Measurements from ENCODE around the gene RAPGEF1. TPM values are rescaled to one million over a fixed set of nuclear protein-coding genes. Genes with fewer than 3 reads are reported as not detected.

RAPGEF1 gene
- total and polyA plus RNA-seq, 9 of the 15 experiments (the other 6 are each of a cell fraction or from before 2014, with no cell fraction given) = 0.06 to 44.1 (median 19.9) TPM

DNA sequence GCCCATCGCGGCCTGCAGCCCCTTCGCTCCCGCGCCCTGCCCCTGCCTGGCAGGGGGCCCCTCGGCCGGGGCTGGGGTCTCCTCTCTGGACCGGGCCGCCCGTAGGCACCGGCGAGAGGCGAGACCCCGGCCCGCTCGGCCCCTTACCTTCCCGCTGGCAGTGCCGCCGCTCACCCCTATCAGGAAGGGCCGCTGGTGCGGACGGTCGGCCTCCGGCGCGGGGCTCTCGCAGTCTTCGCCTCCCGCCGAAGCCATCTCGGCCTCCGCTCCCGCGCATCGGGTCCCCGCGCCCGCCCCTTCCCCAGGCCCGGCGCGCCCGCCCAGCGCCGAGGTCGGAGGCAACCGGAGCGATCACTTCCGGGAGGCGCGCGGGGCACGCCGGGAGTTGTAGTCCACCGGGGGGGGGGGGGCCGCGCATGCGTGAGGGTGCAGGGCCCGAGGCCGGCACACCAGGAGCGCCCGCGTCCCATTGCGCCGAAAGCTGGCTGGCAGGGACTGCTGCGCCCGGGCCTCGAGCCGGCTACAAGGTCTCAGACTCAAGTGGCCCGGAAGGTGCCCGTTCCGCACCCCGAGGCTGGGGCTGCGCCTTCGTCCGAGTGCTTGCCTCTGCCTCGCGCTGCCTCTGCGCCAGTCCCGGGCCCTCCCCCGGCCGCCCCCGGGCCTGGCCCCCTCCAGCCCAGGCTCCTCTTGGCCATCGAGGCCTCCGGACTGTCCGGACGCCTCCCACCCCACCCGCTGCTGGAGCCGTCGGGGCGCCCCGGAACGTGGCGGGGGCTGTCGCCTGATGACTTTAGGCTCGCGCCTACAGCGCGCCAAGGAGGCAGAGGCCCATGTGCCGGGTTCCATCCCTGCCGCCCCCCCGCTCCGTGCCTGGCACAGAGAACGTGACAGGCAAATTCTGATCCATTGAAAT is 208.7 kb downstream of the RAPGEF1 start, which contains the start of gene UCK1 (continued):
- TF ChIP-seq, protein P1, sequence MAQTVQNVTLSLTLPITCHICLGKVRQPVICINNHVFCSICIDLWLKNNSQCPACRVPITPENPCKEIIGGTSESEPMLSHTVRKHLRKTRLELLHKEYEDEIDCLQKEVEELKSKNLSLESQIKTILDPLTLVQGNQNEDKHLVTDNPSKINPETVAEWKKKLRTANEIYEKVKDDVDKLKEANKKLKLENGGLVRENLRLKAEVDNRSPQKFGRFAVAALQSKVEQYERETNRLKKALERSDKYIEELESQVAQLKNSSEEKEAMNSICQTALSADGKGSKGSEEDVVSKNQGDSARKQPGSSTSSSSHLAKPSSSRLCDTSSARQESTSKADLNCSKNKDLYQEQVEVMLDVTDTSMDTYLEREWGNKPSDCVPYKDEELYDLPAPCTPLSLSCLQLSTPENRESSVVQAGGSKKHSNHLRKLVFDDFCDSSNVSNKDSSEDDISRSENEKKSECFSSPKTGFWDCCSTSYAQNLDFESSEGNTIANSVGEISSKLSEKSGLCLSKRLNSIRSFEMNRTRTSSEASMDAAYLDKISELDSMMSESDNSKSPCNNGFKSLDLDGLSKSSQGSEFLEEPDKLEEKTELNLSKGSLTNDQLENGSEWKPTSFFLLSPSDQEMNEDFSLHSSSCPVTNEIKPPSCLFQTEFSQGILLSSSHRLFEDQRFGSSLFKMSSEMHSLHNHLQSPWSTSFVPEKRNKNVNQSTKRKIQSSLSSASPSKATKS (CRISPR knock-in tag; IDR thresholded peaks at IDR 0.05) = no peak
- TF ChIP-seq PYGO2 (tag; IDR thresholded peaks at IDR 0.05) (no peak), HNRNPH1 (optimal IDR thresholded peaks at IDR 0.05; ENCODE audit: low read depth, low read length) (no peak), GMEB1 (CRISPR knock-in tag; IDR thresholded peaks at IDR 0.05) (peak; percentile 80), NR2C2 (CRISPR knock-in tag; IDR thresholded peaks at IDR 0.05) (peak; percentile 98), NR2C2 (tag; IDR thresholded peaks at IDR 0.05) (peak; percentile 100), HLTF (IDR thresholded peaks at IDR 0.05) (no peak), SMAD3 (CRISPR knock-in tag; conservative IDR thresholded peaks at IDR 0.05) (no peak), ZNF766 (CRISPR knock-in tag; conservative IDR thresholded peaks at IDR 0.05) (no peak), CBX5 (IDR thresholded peaks at IDR 0.05; ENCODE audit: borderline replicate concordance, low read depth) (no peak), ETS2 (tag; IDR thresholded peaks at IDR 0.05; ENCODE audit: borderline replicate concordance, poor library complexity, severe bottlenecking) (no peak), L3MBTL2 (IDR thresholded peaks at IDR 0.05) (peak; percentile 49; the same call in 1 of the 2 replicates), TAF7 (tag; IDR thresholded peaks at IDR 0.05) (no peak), WHSC1 (IDR thresholded peaks at IDR 0.05; ENCODE audit: low read length) (no peak), RFX1 (IDR thresholded peaks at IDR 0.05) (no peak), NFIX (CRISPR knock-in tag; IDR thresholded peaks at IDR 0.05; ENCODE audit: low read depth) (no peak), E2F8 (IDR thresholded peaks at IDR 0.05; ENCODE audit: low read depth, partially characterized antibody) (no peak)
- TF ChIP-seq, protein P2, sequence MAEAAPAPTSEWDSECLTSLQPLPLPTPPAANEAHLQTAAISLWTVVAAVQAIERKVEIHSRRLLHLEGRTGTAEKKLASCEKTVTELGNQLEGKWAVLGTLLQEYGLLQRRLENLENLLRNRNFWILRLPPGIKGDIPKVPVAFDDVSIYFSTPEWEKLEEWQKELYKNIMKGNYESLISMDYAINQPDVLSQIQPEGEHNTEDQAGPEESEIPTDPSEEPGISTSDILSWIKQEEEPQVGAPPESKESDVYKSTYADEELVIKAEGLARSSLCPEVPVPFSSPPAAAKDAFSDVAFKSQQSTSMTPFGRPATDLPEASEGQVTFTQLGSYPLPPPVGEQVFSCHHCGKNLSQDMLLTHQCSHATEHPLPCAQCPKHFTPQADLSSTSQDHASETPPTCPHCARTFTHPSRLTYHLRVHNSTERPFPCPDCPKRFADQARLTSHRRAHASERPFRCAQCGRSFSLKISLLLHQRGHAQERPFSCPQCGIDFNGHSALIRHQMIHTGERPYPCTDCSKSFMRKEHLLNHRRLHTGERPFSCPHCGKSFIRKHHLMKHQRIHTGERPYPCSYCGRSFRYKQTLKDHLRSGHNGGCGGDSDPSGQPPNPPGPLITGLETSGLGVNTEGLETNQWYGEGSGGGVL (CRISPR knock-in tag; IDR thresholded peaks at IDR 0.05) = no peak
- TF ChIP-seq, protein P3, sequence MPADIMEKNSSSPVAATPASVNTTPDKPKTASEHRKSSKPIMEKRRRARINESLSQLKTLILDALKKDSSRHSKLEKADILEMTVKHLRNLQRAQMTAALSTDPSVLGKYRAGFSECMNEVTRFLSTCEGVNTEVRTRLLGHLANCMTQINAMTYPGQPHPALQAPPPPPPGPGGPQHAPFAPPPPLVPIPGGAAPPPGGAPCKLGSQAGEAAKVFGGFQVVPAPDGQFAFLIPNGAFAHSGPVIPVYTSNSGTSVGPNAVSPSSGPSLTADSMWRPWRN (IDR thresholded peaks at IDR 0.05; ENCODE audit: low read depth) = no peak
